OCI-LY1 (cell line): ENCODE data around the gene OXNAD1.

Experiments used
- H2AFZ ChIP-seq: fragments of 200-600 bp; sonication (generic), shearing (Covaris generic); 2 replicates; pipeline ENCODE4 v1.6.0; 2014; ENCODE audit warnings: antibody characterized with exemption, mild to moderate bottlenecking, low read length
- H3F3A ChIP-seq: fragments of 200-600 bp; sonication (generic), shearing (Covaris generic); 2 replicates; pipeline ENCODE4 v1.6.0; 2014; ENCODE audit warnings: mild to moderate bottlenecking, antibody characterized with exemption, low read length, moderate library complexity; ENCODE audit not compliant: insufficient read depth
- H3K27ac ChIP-seq: fragments of 200-600 bp; sonication (generic); 2 replicates; pipeline ENCODE4 v1.5.1; 2014; ENCODE audit warnings: low read length, mixed run types, mild to moderate bottlenecking, low read depth; ENCODE audit not compliant: poor library complexity, severe bottlenecking
- H3K27me3 ChIP-seq: fragments of 200-600 bp; sonication (generic); 2 replicates; pipeline ENCODE4 v1.6.0; 2014; ENCODE audit warnings: antibody characterized with exemption, mild to moderate bottlenecking, low read length, moderate library complexity; ENCODE audit not compliant: insufficient read depth
- H3K36me3 ChIP-seq: fragments of 200-600 bp; sonication (generic); 2 replicates; pipeline ENCODE4 v1.6.1; 2014; ENCODE audit warnings: mild to moderate bottlenecking, antibody characterized with exemption, low read length, moderate library complexity, mixed read lengths; ENCODE audit not compliant: insufficient read depth
- H3K4me1 ChIP-seq: fragments of 200-600 bp; sonication (generic); 2 replicates; pipeline ENCODE4 v1.5.1; 2014; ENCODE audit warnings: mild to moderate bottlenecking, low read length, moderate library complexity; ENCODE audit not compliant: insufficient read depth, severe bottlenecking
- H3K4me2 ChIP-seq: fragments of 200-600 bp; sonication (generic), shearing (Covaris generic); 2 replicates; pipeline ENCODE4 v1.6.1; 2014; ENCODE audit warnings: low read length
- H3K4me3 ChIP-seq: fragments of 200-600 bp; sonication (generic); 2 replicates; pipeline ENCODE4 v1.5.1; 2014; ENCODE audit warnings: low read length, low read depth, mild to moderate bottlenecking, mixed read lengths; ENCODE audit not compliant: poor library complexity, severe bottlenecking
- H3K79me2 ChIP-seq: fragments of 200-600 bp; shearing (Covaris generic); 2 replicates; pipeline ENCODE4 v1.6.1; 2016; ENCODE audit warnings: mixed run types, low read length, mixed read lengths; ENCODE audit not compliant: insufficient read depth
- H3K9ac ChIP-seq: fragments of 200-600 bp; sonication (generic), shearing (Covaris generic); 2 replicates; pipeline ENCODE4 v1.6.1; 2014; ENCODE audit warnings: mild to moderate bottlenecking, low read length, mixed read lengths
- H3K9me2 ChIP-seq: fragments of 200-600 bp; sonication (generic), shearing (Covaris generic); 2 replicates; pipeline ENCODE4 v1.6.1; 2014; ENCODE audit warnings: low read depth, mild to moderate bottlenecking, low read length, mixed read lengths
- H3K9me3 ChIP-seq: fragments of 200-600 bp; shearing (Covaris generic); 2 replicates; pipeline ENCODE4 v1.6.1; 2014; ENCODE audit warnings: low read length, mixed read lengths
- H4K20me1 ChIP-seq: fragments of 200-600 bp; sonication (generic), shearing (Covaris generic); 2 replicates; pipeline ENCODE4 v1.6.0; 2016; ENCODE audit warnings: mild to moderate bottlenecking, low read length; ENCODE audit not compliant: insufficient read depth
- EZH2 ChIP-seq: fragments of 200-600 bp; sonication (generic), shearing (Covaris generic); IDR thresholded peaks from 2 replicates; pipeline ENCODE4 v1.8.0; 2017; ENCODE audit warnings: borderline replicate concordance, mixed run types, mild to moderate bottlenecking, antibody characterized with exemption, low read length, moderate library complexity, mixed read lengths
- TF ChIP-seq, protein P1 (sequence below): fragments of 200-600 bp; sonication (generic), shearing (Covaris generic); IDR thresholded peaks from 2 replicates; pipeline ENCODE4 v1.5.1; 2017; ENCODE audit warnings: mild to moderate bottlenecking, antibody characterized with exemption, low read length, moderate library complexity, mixed read lengths

The OXNAD1 gene

GRCh38 chr3:16241225-16241624, 23.8 kb upstream of the OXNAD1 start:
- Histone ChIP-seq H3K9me2 (no peaks in the 10 kb centered on the region), H3K4me3 (no peak overlapping the region), H3K9ac (no peak overlapping the region), H3K9me3 (no peaks in the 10 kb centered on the region), H3K27me3 (no peaks in the 10 kb centered on the region; the same call in 1 of the 2 replicates), H3K36me3 (no peaks in the 10 kb centered on the region), H2AFZ (no peak overlapping the region), H3F3A (no peaks in the 10 kb centered on the region), H3K4me1 (no peaks in the 10 kb centered on the region), H3K79me2 (no peaks in the 10 kb centered on the region), H3K27ac (no peak overlapping the region), H3K4me2 (no peak overlapping the region), H4K20me1 (no peaks in the 10 kb centered on the region)
- TF ChIP-seq, protein P1, sequence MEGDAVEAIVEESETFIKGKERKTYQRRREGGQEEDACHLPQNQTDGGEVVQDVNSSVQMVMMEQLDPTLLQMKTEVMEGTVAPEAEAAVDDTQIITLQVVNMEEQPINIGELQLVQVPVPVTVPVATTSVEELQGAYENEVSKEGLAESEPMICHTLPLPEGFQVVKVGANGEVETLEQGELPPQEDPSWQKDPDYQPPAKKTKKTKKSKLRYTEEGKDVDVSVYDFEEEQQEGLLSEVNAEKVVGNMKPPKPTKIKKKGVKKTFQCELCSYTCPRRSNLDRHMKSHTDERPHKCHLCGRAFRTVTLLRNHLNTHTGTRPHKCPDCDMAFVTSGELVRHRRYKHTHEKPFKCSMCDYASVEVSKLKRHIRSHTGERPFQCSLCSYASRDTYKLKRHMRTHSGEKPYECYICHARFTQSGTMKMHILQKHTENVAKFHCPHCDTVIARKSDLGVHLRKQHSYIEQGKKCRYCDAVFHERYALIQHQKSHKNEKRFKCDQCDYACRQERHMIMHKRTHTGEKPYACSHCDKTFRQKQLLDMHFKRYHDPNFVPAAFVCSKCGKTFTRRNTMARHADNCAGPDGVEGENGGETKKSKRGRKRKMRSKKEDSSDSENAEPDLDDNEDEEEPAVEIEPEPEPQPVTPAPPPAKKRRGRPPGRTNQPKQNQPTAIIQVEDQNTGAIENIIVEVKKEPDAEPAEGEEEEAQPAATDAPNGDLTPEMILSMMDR: no peak
- no peak for TF ChIP-seq EZH2

- Histone ChIP-seq H3K27me3 (no peaks in the 10 kb centered on the region; the same call in 1 of the 2 replicates), H3K36me3 (no peaks in the 10 kb centered on the region), H3K9me3 (no peaks in the 10 kb centered on the region), H3K27ac (no peak overlapping the region), H3F3A (no peaks in the 10 kb centered on the region), H3K79me2 (no peaks in the 10 kb centered on the region), H3K4me3 (no peak overlapping the region), H3K4me1 (no peaks in the 10 kb centered on the region), H4K20me1 (no peaks in the 10 kb centered on the region), H2AFZ (no peak overlapping the region), H3K4me2 (no peak overlapping the region), H3K9ac (no peak overlapping the region), H3K9me2 (no peaks in the 10 kb centered on the region)
- no peak for TF ChIP-seq EZH2
- TF ChIP-seq, protein P1: no peak
Measured at GRCh38 chr3:16242177-16242576, 22.8 kb upstream of the OXNAD1 start.

DNA sequence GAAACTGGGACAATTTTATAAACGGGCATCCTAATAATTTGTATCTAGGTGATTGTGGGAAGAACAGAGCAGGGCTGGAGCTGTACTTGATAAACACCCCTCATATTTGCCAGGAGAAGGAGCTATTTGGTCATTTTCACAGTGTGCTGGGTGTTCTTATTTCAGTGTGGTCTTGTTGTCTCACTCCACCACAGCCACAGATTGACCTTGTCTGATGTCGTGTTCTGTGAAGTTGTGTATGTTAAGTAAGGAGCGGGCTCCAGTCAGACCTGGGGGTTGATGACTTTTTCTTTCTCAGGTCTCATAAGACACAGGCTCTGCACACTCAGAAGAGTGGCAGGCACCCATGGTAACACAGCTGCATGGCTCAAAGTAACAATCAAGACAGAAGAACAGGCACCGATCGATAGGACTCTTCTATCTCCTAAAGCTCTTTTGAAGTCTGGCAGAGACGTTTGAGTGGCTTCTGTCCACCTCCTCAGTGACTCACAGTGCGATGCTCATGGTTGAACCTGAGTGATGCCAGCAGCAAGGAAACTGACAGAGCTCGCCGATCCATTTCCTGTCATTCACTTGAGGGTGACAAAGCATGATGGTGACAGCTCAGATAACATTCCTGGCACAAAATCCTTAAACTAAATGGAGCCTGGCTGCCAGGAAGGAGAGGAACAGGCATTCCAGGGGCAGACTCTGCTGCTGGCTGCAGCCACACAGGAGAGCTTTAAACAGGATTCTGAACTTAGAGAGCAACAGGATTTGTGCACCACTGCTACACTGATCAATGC, 21.1 kb upstream of the OXNAD1 start:
- Histone ChIP-seq H4K20me1 (no peaks in the 10 kb centered on the region), H3K9ac (no peak overlapping the region), H3F3A (no peaks in the 10 kb centered on the region), H3K27ac (no peak overlapping the region), H3K4me1 (peaks cover 4% of the 10 kb centered on the region), H3K4me2 (no peak overlapping the region), H3K36me3 (no peaks in the 10 kb centered on the region), H3K27me3 (no peaks in the 10 kb centered on the region; the same call in 1 of the 2 replicates), H3K79me2 (no peaks in the 10 kb centered on the region), H2AFZ (no peak overlapping the region), H3K9me3 (no peaks in the 10 kb centered on the region), H3K9me2 (no peaks in the 10 kb centered on the region), H3K4me3 (no peak overlapping the region)
- no peak for TF ChIP-seq EZH2
- TF ChIP-seq, protein P1: no peak
